ENCODE data around the gene TRIM58.

TRIM58 gene

DNA sequence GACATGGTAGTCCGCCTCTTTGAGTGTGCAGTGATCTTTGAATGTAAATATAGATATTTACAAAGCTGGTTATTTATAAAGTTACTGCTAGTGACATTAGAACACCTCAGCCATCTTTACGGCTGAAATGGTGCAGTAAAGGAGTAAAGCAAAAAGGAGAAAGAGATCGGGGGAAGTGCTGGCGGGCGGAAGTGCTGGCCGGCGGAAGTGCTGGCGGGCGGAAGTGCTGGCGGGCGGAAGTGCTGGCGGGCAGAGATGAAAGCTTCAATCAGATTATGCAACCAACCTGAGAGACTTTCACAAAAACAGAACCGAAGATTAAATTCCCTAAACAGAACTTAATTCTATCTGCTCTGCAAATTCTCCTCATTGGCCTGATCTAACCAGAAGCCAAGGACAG lies 31.6 kb upstream of the TRIM58 start:
- Histone ChIP-seq H3K27ac (no peak overlapping the region), H3K4me1 (no peaks in the 10 kb centered on the region), H3K27me3 (ENCODE audit: control insufficient read depth, insufficient read depth, low read length) (no peaks in the 10 kb centered on the region), H3K36me3 (ENCODE audit: control insufficient read depth, insufficient read depth, low read length) (no peaks in the 10 kb centered on the region), H3K9me3 (ENCODE audit: control insufficient read depth, low read length) (no peaks in the 10 kb centered on the region), H3K4me3 (ENCODE audit: low read depth, low read length) (no peak overlapping the region), H3K79me2 (no peaks in the 10 kb centered on the region), H3K4me2 (ENCODE audit: low read length) (no peak overlapping the region), H2AFZ (no peak overlapping the region), H3K9ac (no peak overlapping the region)
- TF ChIP-seq, protein P1, sequence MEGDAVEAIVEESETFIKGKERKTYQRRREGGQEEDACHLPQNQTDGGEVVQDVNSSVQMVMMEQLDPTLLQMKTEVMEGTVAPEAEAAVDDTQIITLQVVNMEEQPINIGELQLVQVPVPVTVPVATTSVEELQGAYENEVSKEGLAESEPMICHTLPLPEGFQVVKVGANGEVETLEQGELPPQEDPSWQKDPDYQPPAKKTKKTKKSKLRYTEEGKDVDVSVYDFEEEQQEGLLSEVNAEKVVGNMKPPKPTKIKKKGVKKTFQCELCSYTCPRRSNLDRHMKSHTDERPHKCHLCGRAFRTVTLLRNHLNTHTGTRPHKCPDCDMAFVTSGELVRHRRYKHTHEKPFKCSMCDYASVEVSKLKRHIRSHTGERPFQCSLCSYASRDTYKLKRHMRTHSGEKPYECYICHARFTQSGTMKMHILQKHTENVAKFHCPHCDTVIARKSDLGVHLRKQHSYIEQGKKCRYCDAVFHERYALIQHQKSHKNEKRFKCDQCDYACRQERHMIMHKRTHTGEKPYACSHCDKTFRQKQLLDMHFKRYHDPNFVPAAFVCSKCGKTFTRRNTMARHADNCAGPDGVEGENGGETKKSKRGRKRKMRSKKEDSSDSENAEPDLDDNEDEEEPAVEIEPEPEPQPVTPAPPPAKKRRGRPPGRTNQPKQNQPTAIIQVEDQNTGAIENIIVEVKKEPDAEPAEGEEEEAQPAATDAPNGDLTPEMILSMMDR (IDR thresholded peaks at IDR 0.05), result no peak

DNA sequence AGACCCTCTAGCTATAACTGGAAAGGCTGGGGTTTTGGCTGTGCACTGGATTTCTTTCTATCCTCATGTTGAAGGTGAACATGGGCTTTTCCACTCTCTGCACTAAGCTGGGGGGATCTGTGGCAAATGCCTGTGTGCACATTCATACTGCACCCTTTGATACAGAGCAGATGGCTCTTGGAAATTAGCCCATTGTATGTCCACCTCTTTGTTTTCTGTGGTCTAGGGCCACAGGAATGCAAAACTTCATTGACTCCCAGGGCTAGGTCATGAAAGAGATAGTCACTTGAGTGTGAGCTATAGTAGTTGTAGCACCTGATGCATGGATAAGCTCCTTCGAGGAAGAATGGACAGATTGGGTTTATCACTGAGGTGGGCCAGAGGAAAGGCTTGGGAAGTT lies 27.3 kb upstream of the TRIM58 start:
- no peak overlapping the region for H3K27ac ChIP-seq
- no peaks in the 10 kb centered on the region for H3K36me3 ChIP-seq (ENCODE audit: control insufficient read depth, insufficient read depth, low read length)
- H3K4me2 ChIP-seq (ENCODE audit: low read length), result no peak overlapping the region
- H3K4me3 ChIP-seq (ENCODE audit: low read depth, low read length), result no peak overlapping the region
- TF ChIP-seq, protein P1 (IDR thresholded peaks at IDR 0.05), result no peak
- H3K9ac ChIP-seq, result no peak overlapping the region
- no peaks in the 10 kb centered on the region for H3K79me2 ChIP-seq
- no peak overlapping the region for H2AFZ ChIP-seq
- H3K27me3 ChIP-seq (ENCODE audit: control insufficient read depth, insufficient read depth, low read length), result no peaks in the 10 kb centered on the region
- no peaks in the 10 kb centered on the region for H3K4me1 ChIP-seq
- no peaks in the 10 kb centered on the region for H3K9me3 ChIP-seq (ENCODE audit: control insufficient read depth, low read length)

DNA sequence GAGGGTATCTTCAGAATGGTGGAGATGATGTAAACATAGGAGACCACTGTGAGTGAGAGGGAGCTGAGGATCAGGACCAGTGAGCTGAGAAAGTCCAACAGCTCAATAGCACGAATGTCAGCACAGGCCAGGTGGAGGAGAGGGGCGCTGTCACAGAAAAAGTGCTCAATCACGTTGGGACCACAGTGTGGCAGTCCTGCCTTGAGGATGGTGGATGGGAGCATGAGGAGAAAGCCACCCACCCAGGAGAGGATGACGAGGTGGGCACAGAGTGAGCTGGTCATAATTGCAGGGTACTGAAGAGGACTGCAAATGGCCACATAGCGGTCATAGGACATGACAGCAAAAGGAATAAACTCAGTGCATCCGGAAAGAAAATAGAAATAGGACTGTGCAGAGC lies 23.4 kb upstream of the TRIM58 start:
- H3K9me3 ChIP-seq (ENCODE audit: control insufficient read depth, low read length), result no peaks in the 10 kb centered on the region
- H2AFZ ChIP-seq, result no peak overlapping the region
- no peak overlapping the region for H3K4me2 ChIP-seq (ENCODE audit: low read length)
- no peak overlapping the region for H3K4me3 ChIP-seq (ENCODE audit: low read depth, low read length)
- H3K4me1 ChIP-seq, result no peaks in the 10 kb centered on the region
- no peaks in the 10 kb centered on the region for H3K36me3 ChIP-seq (ENCODE audit: control insufficient read depth, insufficient read depth, low read length)
- no peaks in the 10 kb centered on the region for H3K79me2 ChIP-seq
- no peak overlapping the region for H3K27ac ChIP-seq
- no peak overlapping the region for H3K9ac ChIP-seq
- no peaks in the 10 kb centered on the region for H3K27me3 ChIP-seq (ENCODE audit: control insufficient read depth, insufficient read depth, low read length)
- TF ChIP-seq, protein P1 (IDR thresholded peaks at IDR 0.05), result no peak

DNA sequence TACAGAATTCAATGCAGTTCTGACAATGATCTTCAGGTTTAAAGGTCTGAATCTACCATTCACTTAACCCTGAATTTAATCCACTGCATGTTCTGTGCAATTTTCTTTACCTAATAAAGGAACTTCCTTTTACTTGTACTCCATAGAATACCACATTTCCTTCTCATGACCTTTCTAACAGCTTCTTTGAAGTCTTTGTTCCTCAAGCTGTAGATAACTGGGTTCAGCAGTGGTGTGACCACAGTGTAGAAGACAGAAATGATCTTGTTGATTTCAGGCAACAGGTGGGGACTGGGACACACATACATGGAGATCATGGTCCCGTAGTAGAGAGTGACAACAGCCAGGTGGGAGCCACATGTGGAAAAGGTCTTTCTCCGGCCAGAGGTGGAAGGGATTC lies 16.2 kb upstream of the TRIM58 start:
- Histone ChIP-seq H3K36me3 (ENCODE audit: control insufficient read depth, insufficient read depth, low read length) (no peaks in the 10 kb centered on the region), H3K79me2 (no peaks in the 10 kb centered on the region), H3K9me3 (ENCODE audit: control insufficient read depth, low read length) (no peaks in the 10 kb centered on the region), H2AFZ (no peak overlapping the region), H3K27me3 (ENCODE audit: control insufficient read depth, insufficient read depth, low read length) (no peaks in the 10 kb centered on the region), H3K4me3 (ENCODE audit: low read depth, low read length) (no peak overlapping the region), H3K27ac (no peak overlapping the region), H3K4me2 (ENCODE audit: low read length) (no peak overlapping the region), H3K4me1 (no peaks in the 10 kb centered on the region), H3K9ac (no peak overlapping the region)
- TF ChIP-seq, protein P1 (IDR thresholded peaks at IDR 0.05), result no peak

DNA sequence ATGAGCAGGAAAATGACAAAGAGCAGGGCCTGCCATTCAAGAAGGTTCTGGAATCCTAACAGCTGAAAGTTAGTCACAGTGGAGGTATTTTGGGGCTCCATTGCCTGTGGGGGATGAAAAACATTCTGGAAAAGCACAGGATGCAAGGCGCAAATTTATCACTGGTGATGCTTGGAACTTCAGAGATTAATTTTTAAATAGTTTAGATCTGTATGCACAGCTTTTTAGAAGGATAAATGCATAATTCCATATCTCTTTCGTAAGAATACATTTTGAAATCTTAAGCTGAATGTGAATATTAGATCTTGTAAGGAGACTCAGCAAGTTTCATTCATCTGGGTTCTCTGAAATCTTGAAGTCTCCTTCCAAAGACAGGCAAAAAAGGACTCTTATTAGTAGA lies 15.2 kb upstream of the TRIM58 start, which contains the start of gene OR11L1:
Gene OR11L1, minus strand, starts transcription at position 101 of the 400 bp plus-strand sequence. Its CDS starts 0 bp downstream, at position 101.
- no peak within 1 kb of the TSS for H3K27ac ChIP-seq
- no peaks in the 10 kb centered on the region for H3K9me3 ChIP-seq (ENCODE audit: control insufficient read depth, low read length)
- no peaks in the 10 kb centered on the region for H3K79me2 ChIP-seq
- no peaks in the 10 kb centered on the region for H3K4me1 ChIP-seq
- no peaks in the 10 kb centered on the region for H3K27me3 ChIP-seq (ENCODE audit: control insufficient read depth, insufficient read depth, low read length)
- TF ChIP-seq, protein P1 (IDR thresholded peaks at IDR 0.05), result no peak
- no peak within 1 kb of the TSS for H3K4me3 ChIP-seq (ENCODE audit: low read depth, low read length)
- H3K4me2 ChIP-seq (ENCODE audit: low read length), result no peak within 1 kb of the TSS
- no peaks in the 10 kb centered on the region for H3K36me3 ChIP-seq (ENCODE audit: control insufficient read depth, insufficient read depth, low read length)
- no peak within 1 kb of the TSS for H3K9ac ChIP-seq
- no peak within 1 kb of the TSS for H2AFZ ChIP-seq
